ENCODE data around the gene ADI1. TPM values are rescaled to one million over a fixed set of nuclear protein-coding genes. Genes with fewer than 3 reads are reported as not detected.

The ADI1 gene
- total and polyA plus RNA-seq, 10 of the 15 experiments (the other 5 are each of a cell fraction or from before 2014, with no cell fraction given): 4.4 to 78.7 (median 17.2) TPM

DNA sequence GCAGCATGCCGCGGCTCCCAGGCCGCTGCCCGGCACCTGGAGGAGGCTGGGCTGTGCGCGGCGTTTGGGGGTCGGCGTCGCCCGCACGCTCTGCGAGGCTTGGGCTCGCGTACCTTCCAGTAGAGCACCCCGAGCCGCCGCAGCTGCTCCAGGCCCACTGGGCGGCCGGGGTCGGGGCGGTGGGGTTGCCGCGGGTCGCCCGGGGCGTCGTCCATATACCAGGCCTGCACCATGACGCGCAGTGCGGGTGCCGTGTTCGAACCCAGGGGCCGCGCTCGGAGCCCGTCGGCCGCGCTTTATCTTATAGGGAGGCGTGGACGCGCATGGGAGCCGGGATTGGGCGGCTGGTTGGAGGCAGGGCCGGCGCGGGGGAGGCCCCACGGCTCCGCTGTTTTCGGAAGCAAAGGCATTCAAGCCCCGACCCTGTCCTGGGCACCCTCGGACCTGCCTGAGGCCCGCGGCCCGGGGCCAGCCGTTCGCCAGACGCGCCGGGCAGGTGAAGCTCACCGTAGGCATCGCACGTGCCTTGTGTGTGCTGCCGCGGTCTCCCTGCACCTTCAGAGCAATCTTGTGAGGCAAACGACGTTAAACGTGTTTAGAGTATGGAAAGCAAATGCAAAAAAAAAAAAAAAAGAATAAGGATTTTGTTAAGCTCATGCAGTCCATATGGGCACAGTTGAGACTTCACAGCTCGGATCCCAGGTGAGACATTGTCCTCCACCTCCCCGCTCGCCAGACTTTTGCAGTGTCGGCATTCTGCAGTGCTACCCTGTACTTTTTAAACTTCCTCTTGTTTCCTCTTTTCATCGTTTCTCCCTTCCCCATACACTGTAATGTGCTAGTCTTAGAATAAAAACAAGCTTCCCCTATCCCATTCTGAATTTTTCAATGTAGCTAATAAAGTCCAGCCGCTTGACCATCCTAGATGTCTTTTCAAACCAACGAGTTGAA is at the start of gene ADI1 (continued):
- TF ChIP-seq, protein P1, sequence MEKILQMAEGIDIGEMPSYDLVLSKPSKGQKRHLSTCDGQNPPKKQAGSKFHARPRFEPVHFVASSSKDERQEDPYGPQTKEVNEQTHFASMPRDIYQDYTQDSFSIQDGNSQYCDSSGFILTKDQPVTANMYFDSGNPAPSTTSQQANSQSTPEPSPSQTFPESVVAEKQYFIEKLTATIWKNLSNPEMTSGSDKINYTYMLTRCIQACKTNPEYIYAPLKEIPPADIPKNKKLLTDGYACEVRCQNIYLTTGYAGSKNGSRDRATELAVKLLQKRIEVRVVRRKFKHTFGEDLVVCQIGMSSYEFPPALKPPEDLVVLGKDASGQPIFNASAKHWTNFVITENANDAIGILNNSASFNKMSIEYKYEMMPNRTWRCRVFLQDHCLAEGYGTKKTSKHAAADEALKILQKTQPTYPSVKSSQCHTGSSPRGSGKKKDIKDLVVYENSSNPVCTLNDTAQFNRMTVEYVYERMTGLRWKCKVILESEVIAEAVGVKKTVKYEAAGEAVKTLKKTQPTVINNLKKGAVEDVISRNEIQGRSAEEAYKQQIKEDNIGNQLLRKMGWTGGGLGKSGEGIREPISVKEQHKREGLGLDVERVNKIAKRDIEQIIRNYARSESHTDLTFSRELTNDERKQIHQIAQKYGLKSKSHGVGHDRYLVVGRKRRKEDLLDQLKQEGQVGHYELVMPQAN (conservative IDR thresholded peaks at IDR 0.05): peak; percentile 57; the same call in 1 of the 2 replicates
- TF ChIP-seq, protein P2, sequence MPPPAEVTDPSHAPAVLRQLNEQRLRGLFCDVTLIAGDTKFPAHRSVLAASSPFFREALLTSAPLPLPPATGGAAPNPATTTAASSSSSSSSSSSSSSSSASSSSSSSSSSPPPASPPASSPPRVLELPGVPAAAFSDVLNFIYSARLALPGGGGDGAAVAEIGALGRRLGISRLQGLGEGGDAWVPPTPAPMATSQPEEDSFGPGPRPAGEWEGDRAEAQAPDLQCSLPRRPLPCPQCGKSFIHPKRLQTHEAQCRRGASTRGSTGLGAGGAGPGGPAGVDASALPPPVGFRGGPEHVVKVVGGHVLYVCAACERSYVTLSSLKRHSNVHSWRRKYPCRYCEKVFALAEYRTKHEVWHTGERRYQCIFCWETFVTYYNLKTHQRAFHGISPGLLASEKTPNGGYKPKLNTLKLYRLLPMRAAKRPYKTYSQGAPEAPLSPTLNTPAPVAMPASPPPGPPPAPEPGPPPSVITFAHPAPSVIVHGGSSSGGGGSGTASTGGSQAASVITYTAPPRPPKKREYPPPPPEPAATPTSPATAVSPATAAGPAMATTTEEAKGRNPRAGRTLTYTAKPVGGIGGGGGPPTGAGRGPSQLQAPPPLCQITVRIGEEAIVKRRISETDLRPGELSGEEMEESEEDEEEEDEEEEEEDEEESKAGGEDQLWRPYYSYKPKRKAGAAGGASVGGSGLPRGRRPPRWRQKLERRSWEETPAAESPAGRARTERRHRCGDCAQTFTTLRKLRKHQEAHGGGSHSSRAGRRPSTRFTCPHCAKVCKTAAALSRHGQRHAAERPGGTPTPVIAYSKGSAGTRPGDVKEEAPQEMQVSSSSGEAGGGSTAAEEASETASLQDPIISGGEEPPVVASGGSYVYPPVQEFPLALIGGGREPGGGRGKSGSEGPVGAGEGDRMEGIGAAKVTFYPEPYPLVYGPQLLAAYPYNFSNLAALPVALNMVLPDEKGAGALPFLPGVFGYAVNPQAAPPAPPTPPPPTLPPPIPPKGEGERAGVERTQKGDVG (CRISPR knock-in tag; IDR thresholded peaks at IDR 0.05): no peak
- no peak for TF ChIP-seq FOXK2 (IDR thresholded peaks at IDR 0.05)
- 0 out of 2 replicates have a peak, but pooled peaks have one; percentile 30 for TF ChIP-seq TCF12 (IDR thresholded peaks at IDR 0.05; ENCODE audit: low read depth, low read length)
- TF ChIP-seq, protein P3, sequence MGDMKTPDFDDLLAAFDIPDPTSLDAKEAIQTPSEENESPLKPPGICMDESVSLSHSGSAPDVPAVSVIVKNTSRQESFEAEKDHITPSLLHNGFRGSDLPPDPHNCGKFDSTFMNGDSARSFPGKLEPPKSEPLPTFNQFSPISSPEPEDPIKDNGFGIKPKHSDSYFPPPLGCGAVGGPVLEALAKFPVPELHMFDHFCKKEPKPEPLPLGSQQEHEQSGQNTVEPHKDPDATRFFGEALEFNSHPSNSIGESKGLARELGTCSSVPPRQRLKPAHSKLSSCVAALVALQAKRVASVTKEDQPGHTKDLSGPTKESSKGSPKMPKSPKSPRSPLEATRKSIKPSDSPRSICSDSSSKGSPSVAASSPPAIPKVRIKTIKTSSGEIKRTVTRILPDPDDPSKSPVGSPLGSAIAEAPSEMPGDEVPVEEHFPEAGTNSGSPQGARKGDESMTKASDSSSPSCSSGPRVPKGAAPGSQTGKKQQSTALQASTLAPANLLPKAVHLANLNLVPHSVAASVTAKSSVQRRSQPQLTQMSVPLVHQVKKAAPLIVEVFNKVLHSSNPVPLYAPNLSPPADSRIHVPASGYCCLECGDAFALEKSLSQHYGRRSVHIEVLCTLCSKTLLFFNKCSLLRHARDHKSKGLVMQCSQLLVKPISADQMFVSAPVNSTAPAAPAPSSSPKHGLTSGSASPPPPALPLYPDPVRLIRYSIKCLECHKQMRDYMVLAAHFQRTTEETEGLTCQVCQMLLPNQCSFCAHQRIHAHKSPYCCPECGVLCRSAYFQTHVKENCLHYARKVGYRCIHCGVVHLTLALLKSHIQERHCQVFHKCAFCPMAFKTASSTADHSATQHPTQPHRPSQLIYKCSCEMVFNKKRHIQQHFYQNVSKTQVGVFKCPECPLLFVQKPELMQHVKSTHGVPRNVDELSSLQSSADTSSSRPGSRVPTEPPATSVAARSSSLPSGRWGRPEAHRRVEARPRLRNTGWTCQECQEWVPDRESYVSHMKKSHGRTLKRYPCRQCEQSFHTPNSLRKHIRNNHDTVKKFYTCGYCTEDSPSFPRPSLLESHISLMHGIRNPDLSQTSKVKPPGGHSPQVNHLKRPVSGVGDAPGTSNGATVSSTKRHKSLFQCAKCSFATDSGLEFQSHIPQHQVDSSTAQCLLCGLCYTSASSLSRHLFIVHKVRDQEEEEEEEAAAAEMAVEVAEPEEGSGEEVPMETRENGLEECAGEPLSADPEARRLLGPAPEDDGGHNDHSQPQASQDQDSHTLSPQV (IDR thresholded peaks at IDR 0.05): no peak
- TF ChIP-seq NRF1 (conservative IDR thresholded peaks at IDR 0.05; ENCODE audit: low read depth, low read length): no peak
- no peak for TF ChIP-seq IKZF1 (conservative IDR thresholded peaks at IDR 0.05)
- TF ChIP-seq, protein P4, sequence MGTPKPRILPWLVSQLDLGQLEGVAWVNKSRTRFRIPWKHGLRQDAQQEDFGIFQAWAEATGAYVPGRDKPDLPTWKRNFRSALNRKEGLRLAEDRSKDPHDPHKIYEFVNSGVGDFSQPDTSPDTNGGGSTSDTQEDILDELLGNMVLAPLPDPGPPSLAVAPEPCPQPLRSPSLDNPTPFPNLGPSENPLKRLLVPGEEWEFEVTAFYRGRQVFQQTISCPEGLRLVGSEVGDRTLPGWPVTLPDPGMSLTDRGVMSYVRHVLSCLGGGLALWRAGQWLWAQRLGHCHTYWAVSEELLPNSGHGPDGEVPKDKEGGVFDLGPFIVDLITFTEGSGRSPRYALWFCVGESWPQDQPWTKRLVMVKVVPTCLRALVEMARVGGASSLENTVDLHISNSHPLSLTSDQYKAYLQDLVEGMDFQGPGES (IDR thresholded peaks at IDR 0.05): no peak
- TF ChIP-seq, protein P5, sequence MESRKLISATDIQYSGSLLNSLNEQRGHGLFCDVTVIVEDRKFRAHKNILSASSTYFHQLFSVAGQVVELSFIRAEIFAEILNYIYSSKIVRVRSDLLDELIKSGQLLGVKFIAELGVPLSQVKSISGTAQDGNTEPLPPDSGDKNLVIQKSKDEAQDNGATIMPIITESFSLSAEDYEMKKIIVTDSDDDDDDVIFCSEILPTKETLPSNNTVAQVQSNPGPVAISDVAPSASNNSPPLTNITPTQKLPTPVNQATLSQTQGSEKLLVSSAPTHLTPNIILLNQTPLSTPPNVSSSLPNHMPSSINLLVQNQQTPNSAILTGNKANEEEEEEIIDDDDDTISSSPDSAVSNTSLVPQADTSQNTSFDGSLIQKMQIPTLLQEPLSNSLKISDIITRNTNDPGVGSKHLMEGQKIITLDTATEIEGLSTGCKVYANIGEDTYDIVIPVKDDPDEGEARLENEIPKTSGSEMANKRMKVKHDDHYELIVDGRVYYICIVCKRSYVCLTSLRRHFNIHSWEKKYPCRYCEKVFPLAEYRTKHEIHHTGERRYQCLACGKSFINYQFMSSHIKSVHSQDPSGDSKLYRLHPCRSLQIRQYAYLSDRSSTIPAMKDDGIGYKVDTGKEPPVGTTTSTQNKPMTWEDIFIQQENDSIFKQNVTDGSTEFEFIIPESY (IDR thresholded peaks at IDR 0.05): no peak
- TF ChIP-seq IKZF2 (IDR thresholded peaks at IDR 0.05): no peak
- TF ChIP-seq, protein P6, sequence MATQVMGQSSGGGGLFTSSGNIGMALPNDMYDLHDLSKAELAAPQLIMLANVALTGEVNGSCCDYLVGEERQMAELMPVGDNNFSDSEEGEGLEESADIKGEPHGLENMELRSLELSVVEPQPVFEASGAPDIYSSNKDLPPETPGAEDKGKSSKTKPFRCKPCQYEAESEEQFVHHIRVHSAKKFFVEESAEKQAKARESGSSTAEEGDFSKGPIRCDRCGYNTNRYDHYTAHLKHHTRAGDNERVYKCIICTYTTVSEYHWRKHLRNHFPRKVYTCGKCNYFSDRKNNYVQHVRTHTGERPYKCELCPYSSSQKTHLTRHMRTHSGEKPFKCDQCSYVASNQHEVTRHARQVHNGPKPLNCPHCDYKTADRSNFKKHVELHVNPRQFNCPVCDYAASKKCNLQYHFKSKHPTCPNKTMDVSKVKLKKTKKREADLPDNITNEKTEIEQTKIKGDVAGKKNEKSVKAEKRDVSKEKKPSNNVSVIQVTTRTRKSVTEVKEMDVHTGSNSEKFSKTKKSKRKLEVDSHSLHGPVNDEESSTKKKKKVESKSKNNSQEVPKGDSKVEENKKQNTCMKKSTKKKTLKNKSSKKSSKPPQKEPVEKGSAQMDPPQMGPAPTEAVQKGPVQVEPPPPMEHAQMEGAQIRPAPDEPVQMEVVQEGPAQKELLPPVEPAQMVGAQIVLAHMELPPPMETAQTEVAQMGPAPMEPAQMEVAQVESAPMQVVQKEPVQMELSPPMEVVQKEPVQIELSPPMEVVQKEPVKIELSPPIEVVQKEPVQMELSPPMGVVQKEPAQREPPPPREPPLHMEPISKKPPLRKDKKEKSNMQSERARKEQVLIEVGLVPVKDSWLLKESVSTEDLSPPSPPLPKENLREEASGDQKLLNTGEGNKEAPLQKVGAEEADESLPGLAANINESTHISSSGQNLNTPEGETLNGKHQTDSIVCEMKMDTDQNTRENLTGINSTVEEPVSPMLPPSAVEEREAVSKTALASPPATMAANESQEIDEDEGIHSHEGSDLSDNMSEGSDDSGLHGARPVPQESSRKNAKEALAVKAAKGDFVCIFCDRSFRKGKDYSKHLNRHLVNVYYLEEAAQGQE (IDR thresholded peaks at IDR 0.05; ENCODE audit: low read depth, low read length): no peak
